ENCODE measurements around the gene CLEC4C.

DNA sequence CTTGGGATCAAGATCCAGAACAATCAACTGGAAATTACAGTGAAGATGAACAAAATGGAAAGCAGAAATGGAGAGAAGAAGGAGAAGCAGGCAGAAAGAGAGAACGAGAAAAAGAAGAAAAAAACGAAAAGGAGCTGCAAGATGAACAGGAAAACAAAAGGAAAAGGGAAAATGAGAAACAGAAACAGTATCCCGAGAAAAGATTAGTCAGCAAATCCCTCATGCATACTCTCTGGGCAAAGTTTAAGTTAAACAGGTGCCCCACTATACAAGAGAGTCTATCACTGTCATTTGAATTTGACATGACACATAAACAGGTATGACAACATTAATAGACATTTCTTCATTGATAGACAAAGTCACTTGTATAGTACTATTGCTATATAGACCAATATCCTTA is 22.8 kb upstream of the CLEC4C start:
- TF ChIP-seq YY1 (IDR thresholded peaks at IDR 0.05; ENCODE audit: low read depth), result no peak
- TF ChIP-seq JUND (IDR thresholded peaks at IDR 0.05), result no peak
- TF ChIP-seq, protein P1, sequence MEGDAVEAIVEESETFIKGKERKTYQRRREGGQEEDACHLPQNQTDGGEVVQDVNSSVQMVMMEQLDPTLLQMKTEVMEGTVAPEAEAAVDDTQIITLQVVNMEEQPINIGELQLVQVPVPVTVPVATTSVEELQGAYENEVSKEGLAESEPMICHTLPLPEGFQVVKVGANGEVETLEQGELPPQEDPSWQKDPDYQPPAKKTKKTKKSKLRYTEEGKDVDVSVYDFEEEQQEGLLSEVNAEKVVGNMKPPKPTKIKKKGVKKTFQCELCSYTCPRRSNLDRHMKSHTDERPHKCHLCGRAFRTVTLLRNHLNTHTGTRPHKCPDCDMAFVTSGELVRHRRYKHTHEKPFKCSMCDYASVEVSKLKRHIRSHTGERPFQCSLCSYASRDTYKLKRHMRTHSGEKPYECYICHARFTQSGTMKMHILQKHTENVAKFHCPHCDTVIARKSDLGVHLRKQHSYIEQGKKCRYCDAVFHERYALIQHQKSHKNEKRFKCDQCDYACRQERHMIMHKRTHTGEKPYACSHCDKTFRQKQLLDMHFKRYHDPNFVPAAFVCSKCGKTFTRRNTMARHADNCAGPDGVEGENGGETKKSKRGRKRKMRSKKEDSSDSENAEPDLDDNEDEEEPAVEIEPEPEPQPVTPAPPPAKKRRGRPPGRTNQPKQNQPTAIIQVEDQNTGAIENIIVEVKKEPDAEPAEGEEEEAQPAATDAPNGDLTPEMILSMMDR (IDR thresholded peaks at IDR 0.05), result no peak
- TF ChIP-seq SMC3 (IDR thresholded peaks at IDR 0.05; ENCODE audit: low read depth, low read length), result no peak
- no peak for TF ChIP-seq GABPA (IDR thresholded peaks at IDR 0.05; ENCODE audit: low read depth)
- no peak for TF ChIP-seq EZH2phosphoT487 (IDR thresholded peaks at IDR 0.05; ENCODE audit: borderline replicate concordance, low read depth)
- TF ChIP-seq FOSL2 (IDR thresholded peaks at IDR 0.05; ENCODE audit: borderline replicate concordance, low read depth), result no peak
- TF ChIP-seq MXI1 (IDR thresholded peaks at IDR 0.05; ENCODE audit: low read depth, low read length), result no peak
- TF ChIP-seq, protein P2, sequence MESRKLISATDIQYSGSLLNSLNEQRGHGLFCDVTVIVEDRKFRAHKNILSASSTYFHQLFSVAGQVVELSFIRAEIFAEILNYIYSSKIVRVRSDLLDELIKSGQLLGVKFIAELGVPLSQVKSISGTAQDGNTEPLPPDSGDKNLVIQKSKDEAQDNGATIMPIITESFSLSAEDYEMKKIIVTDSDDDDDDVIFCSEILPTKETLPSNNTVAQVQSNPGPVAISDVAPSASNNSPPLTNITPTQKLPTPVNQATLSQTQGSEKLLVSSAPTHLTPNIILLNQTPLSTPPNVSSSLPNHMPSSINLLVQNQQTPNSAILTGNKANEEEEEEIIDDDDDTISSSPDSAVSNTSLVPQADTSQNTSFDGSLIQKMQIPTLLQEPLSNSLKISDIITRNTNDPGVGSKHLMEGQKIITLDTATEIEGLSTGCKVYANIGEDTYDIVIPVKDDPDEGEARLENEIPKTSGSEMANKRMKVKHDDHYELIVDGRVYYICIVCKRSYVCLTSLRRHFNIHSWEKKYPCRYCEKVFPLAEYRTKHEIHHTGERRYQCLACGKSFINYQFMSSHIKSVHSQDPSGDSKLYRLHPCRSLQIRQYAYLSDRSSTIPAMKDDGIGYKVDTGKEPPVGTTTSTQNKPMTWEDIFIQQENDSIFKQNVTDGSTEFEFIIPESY (IDR thresholded peaks at IDR 0.05; ENCODE audit: borderline replicate concordance, low read depth), result no peak
- no peak for TF ChIP-seq EP300 (IDR thresholded peaks at IDR 0.05; ENCODE audit: borderline replicate concordance in 1 of 2, low read depth in 1 of 2, low read length in 1 of 2)
- TF ChIP-seq, protein P3, sequence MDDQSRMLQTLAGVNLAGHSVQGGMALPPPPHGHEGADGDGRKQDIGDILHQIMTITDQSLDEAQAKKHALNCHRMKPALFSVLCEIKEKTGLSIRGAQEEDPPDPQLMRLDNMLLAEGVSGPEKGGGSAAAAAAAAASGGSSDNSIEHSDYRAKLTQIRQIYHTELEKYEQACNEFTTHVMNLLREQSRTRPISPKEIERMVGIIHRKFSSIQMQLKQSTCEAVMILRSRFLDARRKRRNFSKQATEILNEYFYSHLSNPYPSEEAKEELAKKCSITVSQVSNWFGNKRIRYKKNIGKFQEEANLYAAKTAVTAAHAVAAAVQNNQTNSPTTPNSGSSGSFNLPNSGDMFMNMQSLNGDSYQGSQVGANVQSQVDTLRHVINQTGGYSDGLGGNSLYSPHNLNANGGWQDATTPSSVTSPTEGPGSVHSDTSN (IDR thresholded peaks at IDR 0.05), result no peak
- TF ChIP-seq, protein P4, sequence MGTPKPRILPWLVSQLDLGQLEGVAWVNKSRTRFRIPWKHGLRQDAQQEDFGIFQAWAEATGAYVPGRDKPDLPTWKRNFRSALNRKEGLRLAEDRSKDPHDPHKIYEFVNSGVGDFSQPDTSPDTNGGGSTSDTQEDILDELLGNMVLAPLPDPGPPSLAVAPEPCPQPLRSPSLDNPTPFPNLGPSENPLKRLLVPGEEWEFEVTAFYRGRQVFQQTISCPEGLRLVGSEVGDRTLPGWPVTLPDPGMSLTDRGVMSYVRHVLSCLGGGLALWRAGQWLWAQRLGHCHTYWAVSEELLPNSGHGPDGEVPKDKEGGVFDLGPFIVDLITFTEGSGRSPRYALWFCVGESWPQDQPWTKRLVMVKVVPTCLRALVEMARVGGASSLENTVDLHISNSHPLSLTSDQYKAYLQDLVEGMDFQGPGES (IDR thresholded peaks at IDR 0.05; ENCODE audit: low read depth, low read length), result no peak
- TF ChIP-seq, protein P5, sequence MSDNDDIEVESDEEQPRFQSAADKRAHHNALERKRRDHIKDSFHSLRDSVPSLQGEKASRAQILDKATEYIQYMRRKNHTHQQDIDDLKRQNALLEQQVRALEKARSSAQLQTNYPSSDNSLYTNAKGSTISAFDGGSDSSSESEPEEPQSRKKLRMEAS (IDR thresholded peaks at IDR 0.05; ENCODE audit: low read depth), result no peak
- TF ChIP-seq FOXM1 (IDR thresholded peaks at IDR 0.05; ENCODE audit: low read depth), result no peak
